Naive thymus-derived CD8-positive, alpha-beta T cell (primary cell): ENCODE measurements around the gene C10orf90. TPM values are rescaled to one million over a fixed set of nuclear protein-coding genes. Genes with fewer than 3 reads are reported as not detected.

Experiments
- ATAC-seq, 2 donors: fragments of 150-1000 bp; cut with Tn5 transposase in 1 of 2; sonication (Bioruptor Pico), chemical (Tn5 transposase) in 1 of 2; 1 replicate in 1 of 2; 2 replicates in 1 of 2; pipeline ENCODE4 v1.10.0; 2021; ENCODE audit warnings: mild to moderate bottlenecking in 2 of 2, moderate library complexity in 2 of 2
- POLR2A ChIA-PET: fragments of 350-600 bp; sonication (Branson Sonifier 250); formaldehyde crosslinking; loops from one replicate; lab custom pipeline; 2021; ENCODE audit warnings: antibody characterized with exemption; lab: Charles Lee
- DNase-seq, 10 donors: peaks; one replicate each; pipeline versions ENCODE4 v3.0.0 to v3.0.0-alpha.2; 2020 to 2022
- H3K27ac Mint-ChIP-seq, 10 donors: one replicate each; pipeline ENCODE4 v1.8.0; 2020 to 2022; ENCODE audit warnings: mild to moderate bottlenecking in 10 of 10, mixed read lengths in 10 of 10, moderate library complexity in 4 of 10, inconsistent platforms in 1 of 10
- H3K27me3 Mint-ChIP-seq, 5 donors: one replicate each; pipeline ENCODE4 v1.8.0; 2021 to 2022; ENCODE audit warnings: mixed read lengths in 5 of 5
- H3K36me3 Mint-ChIP-seq, 3 donors: one replicate each; pipeline ENCODE4 v1.8.0; 2020 to 2022; ENCODE audit warnings: mixed read lengths in 3 of 3, mild to moderate bottlenecking in 2 of 3, inconsistent platforms in 1 of 3
- H3K4me1 Mint-ChIP-seq, 4 donors: one replicate each; pipeline ENCODE4 v1.8.0; 2021 to 2022; ENCODE audit warnings: mixed read lengths in 4 of 4
- H3K4me3 Mint-ChIP-seq, 10 donors: one replicate each; pipeline ENCODE4 v1.8.0; 2020 to 2022; ENCODE audit warnings: mild to moderate bottlenecking in 10 of 10, mixed read lengths in 10 of 10, moderate library complexity in 6 of 10, inconsistent platforms in 1 of 10
- H3K9me3 Mint-ChIP-seq, 9 donors: one replicate each; pipeline ENCODE4 v1.8.0; 2020 to 2022; ENCODE audit warnings: mixed read lengths in 9 of 9, mild to moderate bottlenecking in 3 of 9, inconsistent platforms in 1 of 9, moderate library complexity in 1 of 9
- polyA plus RNA-seq, 3 donors: library from polyadenylated mRNA; unstranded; fragments of 300-500 nt; fragmentation: Illumina TruSeq; gene quantifications; one replicate each; pipeline ENCODE4 v1.2.3, GENCODE V29; 2021
- total RNA-seq, 8 experiments: library from RNA in 2 of 8; stranded (reverse) in 2 of 8; gene quantifications; one replicate each; pipeline ENCODE4 v1.2.3 and lab custom pipeline; 2021 to 2026

The C10orf90 gene
- total and polyA plus RNA-seq, 5 experiments from 2014 or later, result not detected

- H3K4me1 Mint-ChIP-seq, result no peaks in the 10 kb centered on the region
- no peak overlapping the region for H3K27ac Mint-ChIP-seq
- no peaks in the 10 kb centered on the region for H3K36me3 Mint-ChIP-seq
- ATAC-seq (no peak), DNase-seq (no peak)
- H3K4me3 Mint-ChIP-seq, result no peak overlapping the region
- H3K9me3 Mint-ChIP-seq, result peaks cover 0 to 28% (median 3%) of the 10 kb centered on the region in 9 donors
- POLR2A ChIA-PET, result no interaction called here
- peaks cover 0 to 18% (median 3%) of the 10 kb centered on the region in 5 donors for H3K27me3 Mint-ChIP-seq
Observed at GRCh38 chr10:126398924-126399323, 271.6 kb downstream of the C10orf90 start.

- POLR2A ChIA-PET, result no interaction called here
- no peak overlapping the region for H3K27ac Mint-ChIP-seq
- ATAC-seq, result no peak
- no peak overlapping the region for H3K4me3 Mint-ChIP-seq
- peaks cover 0 to 28% (median 3%) of the 10 kb centered on the region in 9 donors for H3K9me3 Mint-ChIP-seq
- H3K27me3 Mint-ChIP-seq, result peaks cover 0 to 18% (median 3%) of the 10 kb centered on the region in 5 donors
- no peak for DNase-seq
- H3K4me1 Mint-ChIP-seq, result no peaks in the 10 kb centered on the region
- no peaks in the 10 kb centered on the region for H3K36me3 Mint-ChIP-seq
Observed at GRCh38 chr10:126398383-126398743, 272.1 kb downstream of the C10orf90 start.

- H3K4me1 Mint-ChIP-seq, result no peaks in the 10 kb centered on the region
- POLR2A ChIA-PET, result no interaction called here
- H3K36me3 Mint-ChIP-seq, result no peaks in the 10 kb centered on the region
- H3K27ac Mint-ChIP-seq, result peak overlapping the region in 1 of 10 donors; percentile 15
- H3K4me3 Mint-ChIP-seq, result no peak overlapping the region
- H3K9me3 Mint-ChIP-seq, result peaks cover 0 to 28% (median 3%) of the 10 kb centered on the region in 9 donors
- ATAC-seq, result no peak
- DNase-seq, result no peak
- peaks cover 0 to 18% (median 3%) of the 10 kb centered on the region in 5 donors for H3K27me3 Mint-ChIP-seq
Observed at GRCh38 chr10:126397640-126398382, 272.7 kb downstream of the C10orf90 start.

GRCh38 chr10:126397156-126397555, 273.3 kb downstream of the C10orf90 start:
- Mint-ChIP-seq H3K4me1 (no peaks in the 10 kb centered on the region), H3K9me3 (peaks cover 0 to 32% (median 7%) of the 10 kb centered on the region in 9 donors)

GRCh38 chr10:126394948-126395347, 275.5 kb downstream of the C10orf90 start:
- DNase-seq (no peak), ATAC-seq (no peak)
- Mint-ChIP-seq H3K27me3 (peaks cover 6 to 20% (median 12%) of the 10 kb centered on the region in 5 donors), H3K36me3 (no peaks in the 10 kb centered on the region), H3K27ac (no peak overlapping the region), H3K4me3 (no peak overlapping the region), H3K9me3 (peaks cover 0 to 40% (median 6%) of the 10 kb centered on the region in 9 donors), H3K4me1 (no peaks in the 10 kb centered on the region)
- POLR2A ChIA-PET, result no interaction called here

More at GRCh38 chr10:126397156-126397555, 273.3 kb downstream of the C10orf90 start:
- POLR2A ChIA-PET, result no interaction called here
- Mint-ChIP-seq H3K27ac (no peak overlapping the region), H3K36me3 (no peaks in the 10 kb centered on the region), H3K4me3 (no peak overlapping the region), H3K27me3 (peaks cover 0 to 18% (median 3%) of the 10 kb centered on the region in 5 donors)
- ATAC-seq (no peak), DNase-seq (no peak)

- H3K9me3 Mint-ChIP-seq, result peaks cover 0 to 40% (median 6%) of the 10 kb centered on the region in 9 donors
- POLR2A ChIA-PET, result no interaction called here
- DNase-seq, result no peak
- H3K36me3 Mint-ChIP-seq, result no peaks in the 10 kb centered on the region
- ATAC-seq, result no peak
- H3K4me1 Mint-ChIP-seq, result no peaks in the 10 kb centered on the region
- no peak overlapping the region for H3K27ac Mint-ChIP-seq
- H3K27me3 Mint-ChIP-seq, result peaks cover 11 to 29% (median 19%) of the 10 kb centered on the region in 5 donors
- no peak overlapping the region for H3K4me3 Mint-ChIP-seq
Observed at GRCh38 chr10:126393076-126393475, 277.4 kb downstream of the C10orf90 start.

GRCh38 chr10:126392469-126392868, 278.0 kb downstream of the C10orf90 start:
- Mint-ChIP-seq H3K4me1 (peaks cover 0 to under 1% (median 0%) of the 10 kb centered on the region in 4 donors), H3K27me3 (peaks cover 11 to 32% (median 21%) of the 10 kb centered on the region in 5 donors), H3K4me3 (no peak overlapping the region), H3K9me3 (peaks cover 0 to 40% (median 6%) of the 10 kb centered on the region in 9 donors), H3K27ac (no peak overlapping the region), H3K36me3 (no peaks in the 10 kb centered on the region)
- ATAC-seq, result no peak
- DNase-seq, result no peak
- POLR2A ChIA-PET, result no interaction called here

- DNase-seq, result no peak
- peaks cover 13 to 34% (median 25%) of the 10 kb centered on the region in 5 donors for H3K27me3 Mint-ChIP-seq
- H3K4me3 Mint-ChIP-seq, result no peak overlapping the region
- H3K4me1 Mint-ChIP-seq, result peaks cover 0 to 4% (median 2%) of the 10 kb centered on the region in 4 donors
- no peak for ATAC-seq
- POLR2A ChIA-PET, result no interaction called here
- H3K36me3 Mint-ChIP-seq, result peaks cover 0 to 3% (median 2%) of the 10 kb centered on the region in 3 donors
- peaks cover 0 to 38% (median 6%) of the 10 kb centered on the region in 9 donors for H3K9me3 Mint-ChIP-seq
- H3K27ac Mint-ChIP-seq, result no peak overlapping the region
Observed at GRCh38 chr10:126392068-126392467, 278.4 kb downstream of the C10orf90 start.

GRCh38 chr10:126391192-126391885, 279.2 kb downstream of the C10orf90 start:
- Mint-ChIP-seq H3K27me3 (peaks cover 16 to 34% (median 33%) of the 10 kb centered on the region in 5 donors), H3K27ac (no peak overlapping the region), H3K4me3 (no peak overlapping the region), H3K9me3 (peaks cover 0 to 31% (median 4%) of the 10 kb centered on the region in 9 donors), H3K4me1 (peaks cover 0 to 9% (median 5%) of the 10 kb centered on the region in 4 donors), H3K36me3 (peaks cover 0 to 11% (median 2%) of the 10 kb centered on the region in 3 donors)
- no peak for DNase-seq
- POLR2A ChIA-PET, result no interaction called here
- ATAC-seq, result no peak

GRCh38 chr10:126390324-126390723, 280.2 kb downstream of the C10orf90 start:
- no peak overlapping the region for H3K27ac Mint-ChIP-seq
- no peak for ATAC-seq
- peaks cover 22 to 42% (median 36%) of the 10 kb centered on the region in 5 donors for H3K27me3 Mint-ChIP-seq
- peaks cover 0 to 16% (median 2%) of the 10 kb centered on the region in 3 donors for H3K36me3 Mint-ChIP-seq
- DNase-seq, result no peak
- peaks cover 0 to 22% (median 5%) of the 10 kb centered on the region in 9 donors for H3K9me3 Mint-ChIP-seq
- no peak overlapping the region for H3K4me3 Mint-ChIP-seq
- peaks cover 0 to 9% (median 5%) of the 10 kb centered on the region in 4 donors for H3K4me1 Mint-ChIP-seq
- POLR2A ChIA-PET, result no interaction called here

- DNase-seq (no peak), ATAC-seq (no peak)
- Mint-ChIP-seq H3K4me1 (peaks cover 0 to 9% (median 5%) of the 10 kb centered on the region in 4 donors), H3K27ac (peak within 1 kb of the TSS in 1 of 10 donors; percentile 35), H3K9me3 (peaks cover 0 to 14% (median 5%) of the 10 kb centered on the region in 9 donors), H3K36me3 (peaks cover 0 to 16% (median 2%) of the 10 kb centered on the region in 3 donors), H3K4me3 (peak within 1 kb of the TSS in 4 of 10 donors; percentile 46 to 72 (median 57)), H3K27me3 (peaks cover 22 to 50% (median 44%) of the 10 kb centered on the region in 5 donors)
- POLR2A ChIA-PET, result no interaction called here
Observed at GRCh38 chr10:126387931-126388911, 282.3 kb downstream of the C10orf90 start, which contains the start of gene ADAM12. Gene ADAM12 (minus strand): TSS chr10:126388477. CDS start chr10:126388145, 332 bp downstream.
